IMR-90 (cell line): ENCODE measurements around the gene CDR2L. TPM values are rescaled to one million over a fixed set of nuclear protein-coding genes. Genes with fewer than 3 reads are reported as not detected.

Source experiments
- ATAC-seq: fragments of 200-7000 bp; cut with Tn5 transposase; 2 replicates; pipeline ENCODE4 v1.9.1; 2020; ENCODE audit warnings: low read depth, mild to moderate bottlenecking, moderate library complexity
- BruUV-seq: library from RNA; stranded (reverse); fragments of 400-500 nt; replicated peaks from 2 replicates; lab custom pipeline; 2021; lab: Mats Ljungman, UMichigan
- CTCF ChIA-PET: fragments of 300-600 bp; formaldehyde crosslinking; extraction: SDS; loops from one replicate; lab custom pipeline; 2021; ENCODE audit warnings: antibody characterized with exemption; lab: Yijun Ruan, JAX
- POLR2A ChIA-PET: fragments of 300-600 bp; sonication (Branson Sonifier 250); formaldehyde crosslinking; loops from one replicate; lab custom pipeline; 2022; ENCODE audit warnings: antibody characterized with exemption; ENCODE audit not compliant: unreplicated experiment; lab: Charles Lee
- DNase-seq: peaks from one replicate; pipeline ENCODE4 v3.0.0; 2013
- H2AFZ ChIP-seq: replicated peaks from 2 replicates; pipeline ENCODE3; 2013; ENCODE audit warnings: low read length, mild to moderate bottlenecking; ENCODE audit not compliant: poor library complexity
- H2AK5ac ChIP-seq: 2 replicates; pipeline ENCODE4 v1.6.1; 2013; ENCODE audit warnings: low read depth, low read length, inconsistent platforms
- H2AK9ac ChIP-seq: replicated peaks from 2 replicates; pipeline ENCODE3; 2013; ENCODE audit warnings: mild to moderate bottlenecking, low read depth, low read length, moderate library complexity; ENCODE audit not compliant: poor library complexity
- H2BK120ac ChIP-seq: 2 replicates; pipeline ENCODE4 v1.6.1; 2013; ENCODE audit warnings: low read depth, low read length, inconsistent platforms
- H2BK15ac ChIP-seq: 3 replicates; pipeline ENCODE4 v1.6.1; 2013; ENCODE audit warnings: low read depth, low read length, inconsistent platforms
- H2BK20ac ChIP-seq: 2 replicates; pipeline ENCODE4 v1.6.1; 2013; ENCODE audit warnings: low read depth, mild to moderate bottlenecking, inconsistent platforms, low read length, moderate library complexity
- H2BK5ac ChIP-seq: 2 replicates; pipeline ENCODE4 v1.6.1; 2013; ENCODE audit warnings: mild to moderate bottlenecking, low read depth, low read length, inconsistent platforms; ENCODE audit not compliant: poor library complexity, severe bottlenecking
- H3K14ac ChIP-seq: replicated peaks from 2 replicates; pipeline ENCODE4 v1.6.1; 2013; ENCODE audit warnings: low read depth, low read length, inconsistent platforms
- H3K18ac ChIP-seq: 2 replicates; pipeline ENCODE4 v1.6.1; 2013; ENCODE audit warnings: low read depth, low read length, control low read depth
- H3K23ac ChIP-seq: 2 replicates; pipeline ENCODE4 v1.6.1; 2013; ENCODE audit warnings: low read depth, low read length, inconsistent platforms
- H3K27ac ChIP-seq: 2 replicates; pipeline ENCODE4 v1.5.1; 2013; ENCODE audit warnings: mild to moderate bottlenecking, control low read depth, low read length; ENCODE audit not compliant: insufficient read depth
- H3K27me3 ChIP-seq: 2 replicates; pipeline ENCODE4 v1.6.1; 2013; ENCODE audit warnings: low read length; ENCODE audit not compliant: control insufficient read depth, insufficient read depth
- H3K36me3 ChIP-seq: 2 replicates; pipeline ENCODE4 v1.6.1; 2013; ENCODE audit warnings: low read length, mixed read lengths; ENCODE audit not compliant: control insufficient read depth, insufficient read depth
- H3K4ac ChIP-seq: 2 replicates; pipeline ENCODE4 v1.6.1; 2013; ENCODE audit warnings: low read depth, low read length, inconsistent platforms
- H3K4me1 ChIP-seq: 2 replicates; pipeline ENCODE4 v1.6.1; 2013; ENCODE audit warnings: low read length, mixed read lengths; ENCODE audit not compliant: control insufficient read depth, insufficient read depth
- H3K4me2 ChIP-seq: 2 replicates; pipeline ENCODE4 v1.6.1; 2013; ENCODE audit warnings: low read depth, mild to moderate bottlenecking, control low read depth, low read length, moderate library complexity
- H3K4me3 ChIP-seq: 2 replicates; pipeline ENCODE4 v1.5.1; 2013; ENCODE audit warnings: low read depth, mild to moderate bottlenecking, control low read depth, low read length, moderate library complexity; ENCODE audit not compliant: insufficient read depth
- H3K56ac ChIP-seq: 2 replicates; pipeline ENCODE4 v1.6.1; 2013; ENCODE audit warnings: low read length, inconsistent platforms; ENCODE audit not compliant: insufficient read depth; ENCODE audit errors: extremely low read depth
- H3K79me1 ChIP-seq, 2 experiments: 2 replicates each; pipeline ENCODE4 v1.6.1; 2013; ENCODE audit warnings: low read length in 2 of 2, inconsistent platforms in 1 of 2, low read depth in 1 of 2
- H3K9ac ChIP-seq: 2 replicates; pipeline ENCODE4 v1.6.1; 2013; ENCODE audit warnings: low read depth, low read length, control low read depth
- H3K9me1 ChIP-seq: 2 replicates; pipeline ENCODE4 v1.6.1; 2013; ENCODE audit warnings: low read length, inconsistent platforms; ENCODE audit not compliant: insufficient read depth
- H3K9me3 ChIP-seq: 2 replicates; pipeline ENCODE4 v1.6.1; 2013; ENCODE audit warnings: low read length; ENCODE audit not compliant: control insufficient read depth, insufficient read depth
- H4K20me1 ChIP-seq: 2 replicates; pipeline ENCODE4 v1.6.1; 2013; ENCODE audit warnings: low read length, inconsistent platforms; ENCODE audit not compliant: insufficient read depth
- H4K5ac ChIP-seq: 2 replicates; pipeline ENCODE4 v1.6.1; 2013; ENCODE audit warnings: mild to moderate bottlenecking, low read depth, low read length, control low read depth
- H4K8ac ChIP-seq, 2 experiments: 2 replicates each; pipeline ENCODE4 v1.6.1; 2013; ENCODE audit warnings: low read depth in 2 of 2, low read length in 2 of 2, control low read depth in 1 of 2, inconsistent platforms in 1 of 2
- H4K91ac ChIP-seq: 2 replicates; pipeline ENCODE4 v1.6.1; 2013; ENCODE audit warnings: low read depth, low read length, inconsistent platforms; ENCODE audit not compliant: insufficient read depth
- CEBPB ChIP-seq: IDR thresholded peaks from 2 replicates; pipeline ENCODE4 v1.6.1; 2012; ENCODE audit warnings: low read depth, low read length, improper control_type of control experiment
- CHD1 ChIP-seq: IDR thresholded peaks from 2 replicates; pipeline ENCODE4 v1.6.1; 2012; ENCODE audit warnings: low read depth, low read length, improper control_type of control experiment
- ELK1 ChIP-seq: fragments of 150-350 bp; IDR thresholded peaks from 2 replicates; pipeline ENCODE4 v1.6.1; 2016; ENCODE audit warnings: low read depth, mild to moderate bottlenecking, low read length, moderate library complexity, borderline replicate concordance
- FOS ChIP-seq: fragments of 150-350 bp; IDR thresholded peaks from 2 replicates; pipeline ENCODE4 v1.6.1; 2016; ENCODE audit warnings: low read depth, low read length
- MXI1 ChIP-seq: IDR thresholded peaks from 2 replicates; pipeline ENCODE4 v1.6.1; 2012; ENCODE audit warnings: low read depth, mild to moderate bottlenecking, low read length, moderate library complexity, borderline replicate concordance
- NFE2L2 ChIP-seq: fragments of 150-350 bp; IDR thresholded peaks from 2 replicates; pipeline ENCODE4 v1.6.1; 2016; ENCODE audit warnings: low read depth, mild to moderate bottlenecking, low read length
- RAD21 ChIP-seq: IDR thresholded peaks from 2 replicates; pipeline ENCODE4 v1.6.1; 2012; ENCODE audit warnings: low read length, improper control_type of control experiment
- USF2 ChIP-seq: fragments of 150-350 bp; IDR thresholded peaks from 2 replicates; pipeline ENCODE4 v1.6.1; 2017; ENCODE audit warnings: mild to moderate bottlenecking, antibody characterized with exemption, low read length, low read depth
- WGBS, 2 experiments: methylation state at CpG; one replicate each; pipeline versions ENCODE4 v1.1.5 to v1.1.7; 2013; ENCODE audit warnings: missing lambda C conversion rate in 2 of 2; ENCODE audit not compliant: insufficient read length in 1 of 2; ENCODE audit errors: extremely low coverage in 2 of 2; 5-methylcytosine and 5-hydroxymethylcytosine counted together
- dilution Hi-C: fragments of 300-500 bp; cut with HindIII; formaldehyde crosslinking; loops from one replicate; pipeline ENCODE4 v1.14.3; 2018; ENCODE audit warnings: low sequenced_read_pairs; ENCODE audit not compliant: unreplicated experiment
- in situ Hi-C: fragments of 300-500 bp; cut with MboI; formaldehyde crosslinking; loops from 3 replicates; pipeline ENCODE4 v1.14.3; 2019; ENCODE audit warnings: low sequenced_read_pairs, inconsistent platforms, mixed read lengths
- intact Hi-C: fragments of 100-400 bp; cut with micrococcal nuclease; formaldehyde crosslinking; loops from 2 replicates; pipeline ENCODE4 v1.10.0; 2022
- polyA plus RNA-seq, 3 experiments: library from polyadenylated mRNA; depleted of rRNA; stranded (reverse); fragments of >200 nt; gene quantifications; 2 replicates each; pipeline ENCODE4 v1.2.3, GENCODE V29; 2012; ENCODE audit warnings: low replicate concordance in 1 of 3
- total RNA-seq: library from RNA; depleted of rRNA; stranded (reverse); fragments of >200 nt; gene quantifications from 2 replicates; pipeline ENCODE4 v1.2.3, GENCODE V29; 2012

CDR2L gene
- total and polyA plus RNA-seq, 2 of the 4 experiments (the other 2 are of a cell fraction) = 5.7 to 18.9 TPM

- dilution Hi-C loops (no loop called here), intact Hi-C loops (no loop called here), in situ Hi-C loops (no loop called here)
- 92% methylated on average over 5 of the region's 6 CpGs; no CpG with 5 or more reads in 1 of the 2 experiments for WGBS, 2 experiments
- no peak overlapping the region for H2AFZ ChIP-seq
- no peaks in the 10 kb centered on the region for H3K9me1 ChIP-seq
- peaks cover 28% of the 10 kb centered on the region for H3K36me3 ChIP-seq
- no peak overlapping the region for H2AK5ac ChIP-seq
- CTCF ChIA-PET = interaction anchor here (1.0 kb wide), 1 partner anchor 38 kb away, joined by 4 read pairs; no protein-coding TSS in a partner anchor
- POLR2A ChIA-PET = no interaction called here
- TF ChIP-seq FOS (no peak), USF2 (no peak), NFE2L2 (no peak), CHD1 (no peak), ELK1 (no peak), MXI1 (no peak), RAD21 (no peak), CEBPB (no peak)
- ATAC-seq (no peak), DNase-seq (no peak)
- H3K56ac ChIP-seq = no peak overlapping the region
- H4K91ac ChIP-seq = no peak overlapping the region
- H3K18ac ChIP-seq = no peak overlapping the region
- no peak overlapping the region for H2BK5ac ChIP-seq
- H2AK9ac ChIP-seq = no peak overlapping the region
- no TSS peak for BruUV-seq
- no peak overlapping the region for H3K4me2 ChIP-seq
- H2BK20ac ChIP-seq = no peak overlapping the region
- H3K9me3 ChIP-seq = no peaks in the 10 kb centered on the region
- no peaks in the 10 kb centered on the region for H3K27me3 ChIP-seq
- no peak overlapping the region for H3K4ac ChIP-seq
- peaks cover 9 to 47% of the 10 kb centered on the region in 2 experiments; a peak in 3 of 4 replicates for H3K79me1 ChIP-seq
- peaks cover 7% of the 10 kb centered on the region; the same call in 1 of the 2 replicates for H4K20me1 ChIP-seq
- no peak overlapping the region for H4K8ac ChIP-seq
- no peak overlapping the region for H2BK15ac ChIP-seq
- H3K14ac ChIP-seq = no peak overlapping the region
- peaks cover 6% of the 10 kb centered on the region for H3K4me1 ChIP-seq
- H3K9ac ChIP-seq = no peak overlapping the region
- no peak overlapping the region for H4K5ac ChIP-seq
- no peak overlapping the region for H2BK120ac ChIP-seq
- no peak overlapping the region for H3K27ac ChIP-seq
- no peak overlapping the region for H3K4me3 ChIP-seq
- H3K23ac ChIP-seq = no peak overlapping the region
Measured at GRCh38 chr17:74998783-74999182, 11.4 kb downstream of the CDR2L start.
